HG03045 (cell line): ENCODE data around the gene GSTO2.

ENCODE experiments used
- ATAC-seq: cut with Tn5 transposase; IDR thresholded peaks from one replicate; pipeline ENCODE4 v1.9.1; 2021; ENCODE audit warnings: mild to moderate bottlenecking, moderate library complexity; ENCODE audit not compliant: unreplicated experiment

GSTO2 gene

GRCh38 chr10:104324931-104325330 is 55.9 kb downstream of the GSTO2 start:
- ATAC-seq = no peak

GRCh38 chr10:104325436-104326435 is 56.8 kb downstream of the GSTO2 start:
- ATAC-seq = no peak

- no peak for ATAC-seq
Measured at GRCh38 chr10:104326991-104327610, 58.1 kb downstream of the GSTO2 start.

GRCh38 chr10:104327745-104328645 is 59.0 kb downstream of the GSTO2 start:
- no peak for ATAC-seq

- ATAC-seq = no peak
Measured at GRCh38 chr10:104328646-104328895, 59.6 kb downstream of the GSTO2 start.

- ATAC-seq = peak; percentile 53
Measured at GRCh38 chr10:104328896-104329710, 60.1 kb downstream of the GSTO2 start.

- ATAC-seq = no peak
Measured at GRCh38 chr10:104329735-104330134, 60.8 kb downstream of the GSTO2 start.

- no peak for ATAC-seq
Measured at GRCh38 chr10:104330168-104331110, 61.5 kb downstream of the GSTO2 start.

GRCh38 chr10:104331208-104331838 is 62.3 kb downstream of the GSTO2 start:
- no peak for ATAC-seq

GRCh38 chr10:104332243-104333031 is 63.5 kb downstream of the GSTO2 start:
- no peak for ATAC-seq

GRCh38 chr10:104333032-104333727 is 64.2 kb downstream of the GSTO2 start:
- no peak for ATAC-seq

GRCh38 chr10:104333728-104334373 is 64.9 kb downstream of the GSTO2 start:
- no peak for ATAC-seq

GRCh38 chr10:104334561-104334960 is 65.6 kb downstream of the GSTO2 start:
- ATAC-seq = no peak

GRCh38 chr10:104334965-104335650 is 66.1 kb downstream of the GSTO2 start:
- no peak for ATAC-seq

GRCh38 chr10:104336821-104337467 is 68.0 kb downstream of the GSTO2 start:
- no peak for ATAC-seq

- ATAC-seq = peak; percentile 44
Measured at GRCh38 chr10:104337521-104337984, 68.6 kb downstream of the GSTO2 start.
